SK-N-MC (cell line): ENCODE data around the gene CTSA.
"Not testable (repeated sequence)": the region's sequence is repeated elsewhere in the genome, so short reads cannot be mapped to it uniquely, and the experiment has no call there.

Experiments used
- DNase-seq: peaks from one replicate; pipeline ENCODE4 v3.0.0-alpha.2; 2011; ENCODE audit warnings: low read depth, low spot score
- H3K27ac ChIP-seq: fragments of 200-600 bp; sonication (generic); 2 replicates; pipeline ENCODE4 v1.5.1; 2016; ENCODE audit warnings: mixed run types
- H3K36me3 ChIP-seq: fragments of 200-600 bp; sonication (generic); 2 replicates; pipeline ENCODE4 v1.6.1; 2017; ENCODE audit warnings: antibody characterized with exemption, low read length, mixed read lengths; ENCODE audit not compliant: insufficient read depth
- H3K4me3 ChIP-seq: fragments of 200-600 bp; sonication (generic); 2 replicates; pipeline ENCODE4 v1.5.1; 2016
- H3K9ac ChIP-seq: fragments of 200-600 bp; sonication (generic); 2 replicates; pipeline ENCODE4 v1.8.0; 2017; ENCODE audit warnings: mixed run types, mixed read lengths; ENCODE audit not compliant: insufficient read length
- H3K9me3 ChIP-seq: fragments of 200-600 bp; sonication (generic); 2 replicates; pipeline ENCODE4 v1.6.1; 2017; ENCODE audit warnings: low read depth, mild to moderate bottlenecking, antibody characterized with exemption, low read length, moderate library complexity, mixed read lengths
- EZH2 ChIP-seq: fragments of 200-600 bp; sonication (generic); IDR thresholded peaks from one replicate; pipeline ENCODE4 v1.6.1; 2017; ENCODE audit warnings: antibody characterized with exemption
- FOXP2 ChIP-seq: optimal IDR thresholded peaks from 2 replicates; pipeline ENCODE3; 2011; ENCODE audit warnings: mild to moderate bottlenecking, moderate library complexity; ENCODE audit not compliant: insufficient read depth; ENCODE audit errors: extremely low read length, control extremely low read depth
- POLR2AphosphoS5 ChIP-seq: IDR thresholded peaks from 2 replicates; pipeline ENCODE4 v1.6.1; 2012; ENCODE audit warnings: mild to moderate bottlenecking, low read depth, low read length, borderline replicate concordance

CTSA gene

DNA sequence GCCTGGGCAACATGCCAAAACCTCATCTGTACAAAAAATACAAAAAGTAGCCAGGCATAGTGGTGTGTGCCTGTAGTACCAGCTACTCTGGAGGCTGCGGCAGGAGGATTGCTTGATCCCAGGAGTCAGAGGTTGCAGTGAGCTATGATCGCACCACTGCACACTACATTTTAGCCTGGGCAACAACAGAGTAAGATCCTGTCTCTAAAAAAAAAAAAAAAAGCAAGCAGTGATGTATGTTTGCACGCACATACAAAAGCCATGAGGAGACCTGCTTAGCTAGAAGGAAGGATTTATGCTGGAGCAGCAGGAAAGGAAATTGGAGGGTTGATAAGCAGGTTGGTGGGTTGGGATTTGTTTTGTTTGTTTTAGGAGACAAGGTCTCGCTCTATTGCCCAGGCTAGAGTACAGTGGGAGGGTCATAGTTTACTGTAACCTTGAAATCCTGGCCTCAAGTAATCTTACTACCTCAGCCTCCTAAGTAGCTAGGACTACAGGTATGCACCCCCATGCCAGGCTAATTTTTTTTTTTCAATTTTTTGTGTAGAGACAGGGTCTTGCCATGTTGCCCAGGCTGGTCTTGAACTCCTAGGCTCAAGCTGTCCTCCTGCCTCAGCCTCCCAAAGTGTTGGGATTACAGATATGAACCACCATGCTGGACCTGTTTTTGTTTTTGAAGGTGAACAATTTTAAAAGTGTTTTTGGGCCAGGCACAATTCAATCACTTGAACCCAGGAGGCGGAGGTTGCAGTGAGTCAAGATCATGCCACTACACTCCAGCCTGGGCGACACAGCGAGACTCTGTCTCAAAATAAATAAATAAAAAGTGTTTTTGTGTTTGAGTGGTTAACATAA lies 29.7 kb upstream of the CTSA start:
- Histone ChIP-seq H3K9ac (no peak overlapping the region), H3K9me3 (no peaks in the 10 kb centered on the region), H3K27ac (no peak overlapping the region), H3K36me3 (no peaks in the 10 kb centered on the region), H3K4me3 (no peak overlapping the region)
- no peak for TF ChIP-seq FOXP2
- TF ChIP-seq EZH2: no peak
- no peak for TF ChIP-seq POLR2AphosphoS5
- DNase-seq: no peak

GRCh38 chr20:45863543-45864470 lies 27.3 kb upstream of the CTSA start:
- no peak overlapping the region for H3K9ac ChIP-seq
- H3K4me3 ChIP-seq: no peak overlapping the region
- TF ChIP-seq POLR2AphosphoS5: no peak
- no peak for TF ChIP-seq FOXP2
- no peak for TF ChIP-seq EZH2
- no peaks in the 10 kb centered on the region for H3K36me3 ChIP-seq
- H3K27ac ChIP-seq: no peak overlapping the region
- H3K9me3 ChIP-seq: no peaks in the 10 kb centered on the region
- no peak for DNase-seq

- Histone ChIP-seq H3K9me3 (no peaks in the 10 kb centered on the region), H3K27ac (no peak overlapping the region), H3K9ac (no peak overlapping the region), H3K4me3 (no peak overlapping the region), H3K36me3 (no peaks in the 10 kb centered on the region)
- no peak for TF ChIP-seq POLR2AphosphoS5
- no peak for TF ChIP-seq EZH2
- TF ChIP-seq FOXP2: no peak
- DNase-seq: no peak
These were observed 24.7 kb upstream of the CTSA start for GRCh38 chr20:45866454-45866853.

GRCh38 chr20:45867136-45867818 lies 23.9 kb upstream of the CTSA start:
- no peak overlapping the region for H3K27ac ChIP-seq

DNA sequence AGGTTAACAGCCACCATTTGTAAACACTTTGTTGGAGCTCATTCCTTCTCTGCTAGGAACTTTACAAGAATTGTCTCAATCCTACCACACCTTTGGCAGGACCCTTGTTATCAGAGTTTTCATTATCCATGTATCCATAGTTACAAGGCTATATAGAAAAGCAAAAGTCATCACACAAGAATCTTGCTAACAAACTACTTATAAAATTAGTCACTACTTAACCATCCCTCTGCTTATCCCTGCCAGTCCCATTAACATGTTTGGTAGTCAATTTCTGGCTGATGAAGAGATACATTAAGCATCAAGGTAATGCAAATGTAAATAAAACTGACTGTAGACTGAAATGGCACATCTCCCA lies 23.3 kb upstream of the CTSA start:
- Histone ChIP-seq H3K4me3 (no peak overlapping the region), H3K9me3 (no peaks in the 10 kb centered on the region), H3K9ac (no peak overlapping the region), H3K27ac (no peak overlapping the region), H3K36me3 (no peaks in the 10 kb centered on the region)
- DNase-seq: no peak
- TF ChIP-seq EZH2: no peak
- TF ChIP-seq POLR2AphosphoS5: no peak
- TF ChIP-seq FOXP2: no peak

More at GRCh38 chr20:45867136-45867818, 23.9 kb upstream of the CTSA start:
- no peak for DNase-seq
- H3K9ac ChIP-seq: no peak overlapping the region
- H3K9me3 ChIP-seq: no peaks in the 10 kb centered on the region
- no peaks in the 10 kb centered on the region for H3K36me3 ChIP-seq
- TF ChIP-seq FOXP2: no peak
- no peak for TF ChIP-seq POLR2AphosphoS5
- TF ChIP-seq EZH2: no peak
- H3K4me3 ChIP-seq: no peak overlapping the region

DNA sequence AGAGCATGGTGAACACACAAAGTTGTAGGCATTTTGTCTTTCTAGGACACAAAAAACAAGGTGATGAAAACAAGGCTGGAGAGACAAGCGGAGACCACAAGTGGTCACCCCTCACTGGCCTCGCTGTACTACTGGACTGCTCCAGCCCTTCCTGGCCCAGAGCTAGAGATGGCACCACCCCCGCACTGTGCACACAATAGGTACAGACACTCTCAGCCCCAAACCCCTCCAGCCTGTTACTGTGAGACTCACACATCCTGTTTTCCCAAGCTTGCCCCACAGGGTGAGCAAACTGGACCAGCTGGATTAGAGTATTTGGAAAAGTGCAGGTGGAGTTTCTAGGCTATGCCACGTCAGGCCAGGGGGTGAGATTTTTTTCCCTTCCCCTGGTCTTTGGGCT lies 18.5 kb upstream of the CTSA start:
- TF ChIP-seq POLR2AphosphoS5: no peak
- TF ChIP-seq FOXP2: no peak
- Histone ChIP-seq H3K27ac (no peak overlapping the region), H3K4me3 (no peak overlapping the region), H3K9me3 (no peaks in the 10 kb centered on the region), H3K9ac (no peak overlapping the region), H3K36me3 (no peaks in the 10 kb centered on the region)
- no peak for DNase-seq

- TF ChIP-seq EZH2: no peak
- TF ChIP-seq POLR2AphosphoS5: no peak
- TF ChIP-seq FOXP2: no peak
- Histone ChIP-seq H3K36me3 (no peaks in the 10 kb centered on the region), H3K4me3 (no peak overlapping the region), H3K9ac (no peak overlapping the region), H3K9me3 (no peaks in the 10 kb centered on the region), H3K27ac (no peak overlapping the region)
- DNase-seq: no peak
These were observed 17.6 kb upstream of the CTSA start for GRCh38 chr20:45873409-45874103.

- not testable (repeated sequence) for H3K9ac ChIP-seq, H3K36me3 ChIP-seq, H3K4me3 ChIP-seq, H3K9me3 ChIP-seq, DNase-seq, H3K27ac ChIP-seq
These were observed 17.0 kb upstream of the CTSA start for GRCh38 chr20:45874104-45874481.
